Trophoblast cell (in vitro differentiated cells and primary cell): ENCODE measurements around the gene KRT12.

Experiments
- DNase-seq, 2 donors: peaks; one replicate each; pipeline ENCODE4 v3.0.0-alpha.2; 2016
- H2AFZ ChIP-seq: 2 replicates; pipeline ENCODE4 v1.6.1; 2013; ENCODE audit warnings: low read length, moderate library complexity, mild to moderate bottlenecking; ENCODE audit not compliant: insufficient read depth, poor library complexity
- H2AK5ac ChIP-seq: 2 replicates; pipeline ENCODE4 v1.6.1; 2013; ENCODE audit warnings: mild to moderate bottlenecking, low read length
- H2BK120ac ChIP-seq: 2 replicates; pipeline ENCODE4 v1.6.1; 2013; ENCODE audit warnings: low read length, mild to moderate bottlenecking, moderate library complexity; ENCODE audit not compliant: insufficient read depth, poor library complexity
- H2BK12ac ChIP-seq: 2 replicates; pipeline ENCODE4 v1.6.1; 2013; ENCODE audit warnings: mild to moderate bottlenecking, low read length, moderate library complexity
- H2BK5ac ChIP-seq: 2 replicates; pipeline ENCODE4 v1.6.1; 2013; ENCODE audit warnings: low read length, low read depth, moderate library complexity, mild to moderate bottlenecking; ENCODE audit not compliant: poor library complexity
- H3K14ac ChIP-seq: 2 replicates; pipeline ENCODE4 v1.6.1; 2013; ENCODE audit warnings: mild to moderate bottlenecking, low read length
- H3K18ac ChIP-seq: 2 replicates; pipeline ENCODE4 v1.6.1; 2013; ENCODE audit warnings: mild to moderate bottlenecking, low read length
- H3K23ac ChIP-seq: 2 replicates; pipeline ENCODE4 v1.6.1; 2013; ENCODE audit warnings: low read length
- H3K27ac ChIP-seq: 2 replicates; pipeline ENCODE4 v1.5.1; 2013; ENCODE audit warnings: low read depth, mild to moderate bottlenecking, inconsistent platforms, low read length, moderate library complexity
- H3K27me3 ChIP-seq: 2 replicates; pipeline ENCODE4 v1.6.1; 2013; ENCODE audit warnings: inconsistent platforms, mild to moderate bottlenecking, low read length, moderate library complexity; ENCODE audit not compliant: insufficient read depth
- H3K36me3 ChIP-seq, 2 experiments: 1 replicate in 1 of 2; 2 replicates in 1 of 2; pipeline ENCODE4 v1.6.1; 2013; ENCODE audit warnings: low read length in 2 of 2, mild to moderate bottlenecking in 2 of 2, moderate library complexity in 1 of 2; ENCODE audit not compliant: insufficient read depth in 2 of 2, control insufficient read depth in 1 of 2
- H3K4ac ChIP-seq: 2 replicates; pipeline ENCODE4 v1.6.1; 2013; ENCODE audit warnings: low read depth, mild to moderate bottlenecking, low read length, moderate library complexity
- H3K4me1 ChIP-seq, 2 experiments: 1 replicate in 1 of 2; 2 replicates in 1 of 2; pipeline ENCODE4 v1.6.1; 2013; ENCODE audit warnings: low read length in 2 of 2, mild to moderate bottlenecking in 2 of 2, moderate library complexity in 1 of 2; ENCODE audit not compliant: insufficient read depth in 2 of 2, control insufficient read depth in 1 of 2
- H3K4me2 ChIP-seq: 2 replicates; pipeline ENCODE4 v1.6.1; 2013; ENCODE audit warnings: inconsistent platforms, mild to moderate bottlenecking, low read length, moderate library complexity
- H3K4me3 ChIP-seq: 2 replicates; pipeline ENCODE4 v1.5.1; 2013; ENCODE audit warnings: mild to moderate bottlenecking, low read depth, low read length, inconsistent platforms
- H3K79me1 ChIP-seq: one replicate; pipeline ENCODE4 v1.6.1; 2013; ENCODE audit warnings: low read length
- H3K79me2 ChIP-seq: 2 replicates; pipeline ENCODE4 v1.6.1; 2013; ENCODE audit warnings: low read length, mild to moderate bottlenecking; ENCODE audit not compliant: control insufficient read depth, insufficient read depth, poor library complexity
- H3K9ac ChIP-seq: 2 replicates; pipeline ENCODE4 v1.6.1; 2013; ENCODE audit warnings: mild to moderate bottlenecking, low read length
- H3K9me3 ChIP-seq: 2 replicates; pipeline ENCODE4 v1.6.1; 2013; ENCODE audit warnings: low read depth, mild to moderate bottlenecking, control low read depth, inconsistent platforms, low read length; ENCODE audit not compliant: insufficient read depth
- H4K12ac ChIP-seq: 2 replicates; pipeline ENCODE4 v1.6.1; 2013; ENCODE audit warnings: low read depth, mild to moderate bottlenecking, low read length, moderate library complexity
- H4K8ac ChIP-seq: 2 replicates; pipeline ENCODE4 v1.6.1; 2013; ENCODE audit warnings: low read depth, mild to moderate bottlenecking, low read length, moderate library complexity
- H4K91ac ChIP-seq: one replicate; pipeline ENCODE4 v1.6.1; 2013; ENCODE audit warnings: low read depth, mild to moderate bottlenecking, low read length, moderate library complexity
- WGBS: extraction: QIAGEN DNeasy Blood & Tissue Kit; methylation state at CpG from one replicate; pipeline ENCODE4 v1.1.7; 2013; ENCODE audit warnings: missing lambda C conversion rate; ENCODE audit not compliant: insufficient read length, insufficient coverage; ENCODE audit errors: extremely low coverage; 5-methylcytosine and 5-hydroxymethylcytosine counted together

KRT12 gene

GRCh38 chr17:40833882-40834281 is 33.1 kb downstream of the KRT12 start:
- Histone ChIP-seq H3K4me1 (no peaks in the 10 kb centered on the region), H3K4me3 (no peak overlapping the region), H2AK5ac (no peak overlapping the region), H3K4me2 (no peak overlapping the region), H3K79me2 (no peaks in the 10 kb centered on the region), H3K9ac (no peak overlapping the region), H3K23ac (no peak overlapping the region), H2BK12ac (no peak overlapping the region), H4K8ac (no peak overlapping the region), H3K9me3 (no peaks in the 10 kb centered on the region), H3K18ac (no peak overlapping the region), H3K4ac (no peak overlapping the region), H2BK5ac (no peak overlapping the region), H4K91ac (no peak overlapping the region), H3K36me3 (peaks cover 0 to 5% of the 10 kb centered on the region in 2 experiments), H3K27ac (no peak overlapping the region), H3K27me3 (no peaks in the 10 kb centered on the region), H4K12ac (no peak overlapping the region), H2BK120ac (no peak overlapping the region), H3K79me1 (no peaks in the 10 kb centered on the region), H2AFZ (no peak overlapping the region), H3K14ac (no peak overlapping the region)
- no peak for DNase-seq

- Histone ChIP-seq H3K79me2 (no peaks in the 10 kb centered on the region), H3K4me1 (no peaks in the 10 kb centered on the region), H3K4me3 (no peak overlapping the region), H3K4ac (no peak overlapping the region), H3K79me1 (no peaks in the 10 kb centered on the region), H3K9ac (no peak overlapping the region), H3K27me3 (no peaks in the 10 kb centered on the region), H4K8ac (no peak overlapping the region), H2BK12ac (no peak overlapping the region), H3K27ac (no peak overlapping the region), H2BK120ac (no peak overlapping the region), H3K18ac (no peak overlapping the region), H4K12ac (no peak overlapping the region), H3K23ac (no peak overlapping the region), H3K36me3 (peaks cover 0 to 5% of the 10 kb centered on the region in 2 experiments), H2BK5ac (no peak overlapping the region), H3K9me3 (no peaks in the 10 kb centered on the region), H3K4me2 (no peak overlapping the region), H2AK5ac (no peak overlapping the region), H2AFZ (no peak overlapping the region), H3K14ac (no peak overlapping the region), H4K91ac (no peak overlapping the region)
- no peak for DNase-seq
- no CpG with 5 or more reads among the region's 3 CpGs for WGBS
These were observed 34.2 kb downstream of the KRT12 start for GRCh38 chr17:40832840-40833239.

- Histone ChIP-seq H3K79me2 (no peaks in the 10 kb centered on the region), H3K9me3 (no peaks in the 10 kb centered on the region), H3K9ac (no peak overlapping the region), H2BK12ac (no peak overlapping the region), H3K27ac (no peak overlapping the region), H3K36me3 (peaks cover 0 to 5% of the 10 kb centered on the region in 2 experiments), H2AK5ac (no peak overlapping the region), H2BK5ac (no peak overlapping the region), H4K12ac (no peak overlapping the region), H3K23ac (no peak overlapping the region), H3K18ac (no peak overlapping the region), H4K91ac (no peak overlapping the region), H2AFZ (no peak overlapping the region), H3K4ac (no peak overlapping the region), H3K4me3 (no peak overlapping the region), H2BK120ac (no peak overlapping the region), H3K27me3 (no peaks in the 10 kb centered on the region), H4K8ac (no peak overlapping the region), H3K14ac (no peak overlapping the region), H3K4me1 (no peaks in the 10 kb centered on the region), H3K4me2 (no peak overlapping the region), H3K79me1 (no peaks in the 10 kb centered on the region)
- WGBS = no CpG with 5 or more reads among the region's 2 CpGs
- DNase-seq = no peak
These were observed 36.8 kb downstream of the KRT12 start for GRCh38 chr17:40830085-40830776.

GRCh38 chr17:40828454-40829044 is 38.5 kb downstream of the KRT12 start:
- Histone ChIP-seq H4K12ac (no peak overlapping the region), H3K14ac (no peak overlapping the region), H2AFZ (no peak overlapping the region), H2BK5ac (no peak overlapping the region), H3K4me1 (no peaks in the 10 kb centered on the region), H3K79me1 (no peaks in the 10 kb centered on the region), H3K9ac (no peak overlapping the region), H3K18ac (no peak overlapping the region), H2AK5ac (no peak overlapping the region), H4K91ac (no peak overlapping the region), H3K4me3 (no peak overlapping the region), H2BK12ac (no peak overlapping the region), H3K27me3 (no peaks in the 10 kb centered on the region), H3K9me3 (no peaks in the 10 kb centered on the region), H4K8ac (no peak overlapping the region), H3K4ac (no peak overlapping the region), H3K23ac (no peak overlapping the region), H3K27ac (no peak overlapping the region), H2BK120ac (no peak overlapping the region), H3K79me2 (no peaks in the 10 kb centered on the region), H3K4me2 (no peak overlapping the region), H3K36me3 (no peaks in the 10 kb centered on the region)
- DNase-seq = no peak
- no CpG with 5 or more reads among the region's 4 CpGs for WGBS
